GM19468 (cell line): ENCODE measurements around the gene EFNB2.

Experiments used
- ATAC-seq: cut with Tn5 transposase; IDR thresholded peaks from one replicate; pipeline ENCODE4 v1.9.1; 2021; ENCODE audit warnings: mild to moderate bottlenecking, moderate library complexity, moderate number of reproducible peaks; ENCODE audit not compliant: unreplicated experiment; ENCODE audit errors: extremely low read depth

The EFNB2 gene

GRCh38 chr13:106505732-106506131, 29.7 kb downstream of the EFNB2 start:
- ATAC-seq = no peak

- no peak for ATAC-seq
These were observed 30.2 kb downstream of the EFNB2 start for GRCh38 chr13:106505295-106505694.

GRCh38 chr13:106503730-106504453, 31.6 kb downstream of the EFNB2 start:
- ATAC-seq = no peak

- ATAC-seq = no peak
These were observed 32.2 kb downstream of the EFNB2 start for GRCh38 chr13:106503272-106503671.

DNA sequence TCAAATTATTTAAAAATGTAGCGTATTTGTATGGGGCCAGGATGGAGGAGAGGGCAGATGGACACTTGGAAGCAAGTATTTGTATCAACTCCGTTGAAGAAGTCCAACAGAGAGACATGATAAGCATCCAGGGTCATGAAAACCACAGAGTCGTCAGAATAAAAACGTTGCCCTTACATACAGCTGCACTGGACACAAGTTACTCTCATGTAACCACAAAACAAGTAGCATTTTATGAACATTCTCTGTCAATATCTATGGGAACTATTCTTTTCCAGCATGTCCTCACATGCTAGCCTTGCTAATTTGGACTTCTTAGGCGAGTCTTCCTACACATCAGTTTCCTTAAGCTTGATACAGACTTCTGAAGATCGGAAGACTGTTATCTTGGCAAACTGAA, 35.0 kb downstream of the EFNB2 start:
- ATAC-seq = no peak

DNA sequence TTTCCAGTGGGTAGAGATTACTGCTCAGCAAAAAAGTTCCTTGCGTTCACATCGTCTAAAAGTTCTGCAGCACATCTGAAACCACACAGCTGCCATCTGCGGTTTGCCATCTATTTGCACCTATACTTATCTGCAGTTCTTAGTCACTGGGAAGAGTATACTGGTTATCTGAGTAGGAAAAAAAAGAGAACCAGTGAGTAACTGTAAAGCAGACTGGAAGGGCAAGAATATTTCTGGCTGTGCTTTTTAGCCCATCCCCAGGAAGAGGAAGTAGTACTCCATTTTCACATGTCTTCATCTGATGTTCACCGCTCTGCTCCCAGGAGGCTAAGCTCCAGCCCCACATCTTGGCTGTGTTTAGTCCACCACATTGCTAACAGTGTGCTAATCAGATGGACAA, 35.6 kb downstream of the EFNB2 start:
- peak; percentile 42 for ATAC-seq

DNA sequence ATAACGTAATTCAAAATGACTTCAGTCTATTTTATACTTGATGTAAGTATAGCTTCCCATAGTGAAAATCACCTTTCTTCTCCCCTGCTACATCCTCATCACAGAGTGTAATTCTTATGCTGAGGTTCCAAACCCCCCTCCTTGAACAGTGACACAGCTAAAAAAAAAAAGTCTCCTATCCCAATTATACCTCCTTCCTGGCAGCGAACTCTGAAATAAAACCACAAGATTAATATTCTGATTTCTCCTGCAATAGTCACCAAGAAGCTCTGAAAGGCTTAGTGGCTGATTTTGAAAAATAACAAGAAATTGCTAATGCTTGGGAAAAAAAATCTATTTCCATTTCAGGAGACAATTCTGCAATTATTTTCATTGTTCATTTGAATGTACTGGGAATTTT, 36.3 kb downstream of the EFNB2 start:
- no peak for ATAC-seq

- ATAC-seq = no peak
These were observed 36.9 kb downstream of the EFNB2 start for GRCh38 chr13:106498571-106498970.

- no peak for ATAC-seq
These were observed 37.3 kb downstream of the EFNB2 start for GRCh38 chr13:106498158-106498557.

DNA sequence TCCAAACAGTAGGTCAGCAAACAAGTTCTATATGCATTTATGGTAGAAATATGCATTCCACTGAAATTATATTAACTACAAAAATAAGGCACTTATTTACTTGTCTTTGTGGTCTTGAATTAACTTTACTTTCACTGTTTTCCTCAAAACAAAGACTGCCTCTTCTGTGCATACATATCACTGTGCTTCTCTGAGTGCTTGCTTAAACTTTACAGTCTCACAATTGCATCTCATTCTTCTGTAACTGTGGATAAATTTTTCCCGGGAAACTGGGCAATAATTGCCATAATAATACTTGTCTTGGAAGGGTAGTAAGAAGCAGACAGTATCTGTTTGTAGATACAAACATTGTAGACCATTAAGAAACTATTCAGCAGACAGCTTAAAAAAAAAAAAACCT, 38.4 kb downstream of the EFNB2 start:
- ATAC-seq = no peak

DNA sequence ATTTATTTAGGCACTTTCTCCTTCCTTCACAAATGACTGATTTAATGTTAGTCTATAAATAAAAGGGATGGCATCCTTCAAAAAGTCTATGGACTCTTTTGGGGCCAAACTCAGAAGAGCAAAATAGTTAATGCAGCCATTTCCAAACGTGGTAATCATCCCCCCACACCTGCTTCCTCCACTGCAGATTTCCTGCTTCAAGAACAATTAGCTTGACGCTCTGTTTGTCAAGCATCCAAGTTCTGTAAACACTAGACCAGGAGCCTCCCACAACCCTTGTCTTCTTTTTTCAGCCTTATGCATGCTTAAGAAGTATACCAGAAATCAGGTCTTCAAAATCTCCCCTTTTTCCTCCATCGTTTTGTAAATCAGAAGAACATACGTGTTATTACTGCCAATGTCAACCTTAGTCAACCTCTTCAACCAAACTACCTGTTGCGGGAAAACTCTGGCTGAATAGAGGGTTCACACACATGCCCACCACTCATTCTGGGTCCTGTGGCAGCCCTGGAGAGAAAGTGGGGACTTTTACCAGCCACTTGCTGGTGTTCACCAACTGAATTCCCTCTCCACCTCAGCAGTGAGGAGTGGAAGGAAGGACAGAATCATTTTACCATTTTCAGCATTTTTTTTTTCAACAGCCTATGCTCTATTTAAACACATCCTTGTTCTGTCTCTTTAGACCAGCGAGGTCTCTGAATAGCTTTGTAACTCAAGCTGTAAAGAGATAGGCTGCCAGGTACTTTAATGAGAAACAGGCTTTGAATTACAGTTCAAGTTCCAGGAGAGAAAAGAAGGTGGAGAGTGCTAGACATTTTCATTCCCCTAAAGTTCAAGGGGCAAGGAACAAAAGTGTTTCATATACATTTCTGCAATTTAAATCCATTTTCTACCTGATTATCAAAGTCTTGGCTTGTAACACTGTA, 39.1 kb downstream of the EFNB2 start:
- no peak for ATAC-seq

DNA sequence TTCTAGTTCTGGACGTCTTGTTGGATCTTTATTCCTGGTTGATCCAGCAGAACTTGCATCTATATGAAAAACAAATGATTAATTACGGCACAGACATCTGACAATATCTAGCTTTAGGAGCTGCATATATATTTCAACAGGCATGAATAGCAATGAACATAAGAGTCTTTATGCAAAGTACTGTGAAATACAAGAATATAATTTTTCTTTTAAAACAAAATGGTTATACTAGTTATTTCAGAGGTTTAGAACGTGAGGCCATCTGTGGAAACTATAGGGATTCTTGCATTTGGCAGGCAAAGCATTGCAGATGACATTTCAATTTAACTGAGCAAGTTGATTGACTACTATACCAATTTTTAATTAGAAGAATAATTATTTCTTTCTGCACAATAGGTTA, 40.5 kb downstream of the EFNB2 start:
- no peak for ATAC-seq

GRCh38 chr13:106494506-106494905, 41.0 kb downstream of the EFNB2 start:
- ATAC-seq = no peak

DNA sequence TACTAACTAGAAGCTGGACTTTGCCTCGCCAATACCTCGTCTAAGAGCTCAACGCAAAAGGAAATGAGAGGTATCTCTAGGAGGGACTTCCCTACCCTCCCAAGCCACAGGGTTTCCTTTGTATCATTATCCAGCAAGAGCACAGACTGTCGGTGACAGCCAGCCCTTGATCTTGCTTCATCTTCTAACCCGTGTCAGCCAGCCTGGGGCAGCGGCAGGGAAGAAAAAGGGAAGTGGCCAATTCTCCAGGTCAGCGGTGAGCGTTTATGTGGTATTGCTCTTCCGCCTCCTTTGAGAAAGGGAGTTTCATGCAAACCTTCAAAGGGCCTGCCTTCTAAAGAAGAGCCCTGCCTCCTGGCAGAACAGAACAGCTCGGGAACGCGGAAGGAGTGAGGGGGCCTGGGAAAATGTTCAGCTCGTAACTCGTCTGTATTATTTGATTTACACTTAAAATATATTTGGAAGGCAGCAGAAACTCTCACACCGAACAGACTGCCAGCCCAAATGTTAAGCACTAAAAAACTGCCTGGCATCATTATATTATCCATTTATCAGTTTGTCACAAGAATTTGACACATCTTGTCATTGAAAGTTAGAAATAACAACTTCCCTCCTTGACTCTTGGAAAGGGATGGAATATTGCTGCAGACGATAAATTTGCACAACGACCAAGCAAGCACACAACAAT, 41.8 kb downstream of the EFNB2 start:
- peak; percentile 64 for ATAC-seq

DNA sequence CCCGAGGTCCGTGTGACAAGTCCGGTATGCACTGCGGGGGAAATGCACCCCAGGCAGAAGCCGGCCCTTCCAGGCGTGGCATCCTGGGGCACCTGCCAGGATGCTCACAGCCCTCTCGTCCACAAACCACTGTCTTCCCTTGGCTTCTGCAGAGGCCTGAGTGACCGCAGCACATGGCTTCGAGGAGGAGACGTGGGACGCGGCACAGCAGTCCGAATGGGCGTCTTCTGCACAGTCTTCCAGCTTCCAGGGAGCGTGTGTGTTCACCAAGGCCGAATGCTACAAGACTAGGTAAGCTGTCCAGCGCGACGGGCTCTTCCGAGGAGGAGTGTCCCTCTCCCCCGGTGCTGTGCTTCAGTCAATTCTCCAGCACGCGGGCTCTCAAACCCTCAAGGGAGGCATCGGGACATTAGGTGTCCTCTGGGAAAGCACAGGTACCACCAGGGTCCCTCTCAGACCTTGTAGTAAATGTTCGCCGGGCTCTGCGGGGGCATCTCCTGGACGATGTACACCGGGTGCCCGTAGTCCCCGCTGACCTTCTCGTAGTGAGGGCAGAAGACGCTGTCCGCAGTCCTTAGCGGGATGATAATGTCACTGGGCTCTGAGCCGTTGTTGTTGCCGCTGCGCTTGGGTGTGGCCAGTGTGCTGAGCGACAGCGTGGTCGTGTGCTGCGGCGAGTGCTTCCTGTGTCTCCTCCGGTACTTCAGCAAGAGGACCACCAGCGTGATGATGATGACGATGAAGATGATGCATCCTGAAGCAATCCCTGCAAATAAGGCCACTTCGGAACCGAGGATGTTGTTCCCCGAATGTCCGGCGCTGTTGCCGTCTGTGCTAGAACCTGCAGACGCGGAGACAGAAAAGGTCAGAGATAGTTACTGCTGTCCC, 42.6 kb downstream of the EFNB2 start:
- ATAC-seq = no peak

GRCh38 chr13:106491928-106492587, 43.4 kb downstream of the EFNB2 start:
- no peak for ATAC-seq

DNA sequence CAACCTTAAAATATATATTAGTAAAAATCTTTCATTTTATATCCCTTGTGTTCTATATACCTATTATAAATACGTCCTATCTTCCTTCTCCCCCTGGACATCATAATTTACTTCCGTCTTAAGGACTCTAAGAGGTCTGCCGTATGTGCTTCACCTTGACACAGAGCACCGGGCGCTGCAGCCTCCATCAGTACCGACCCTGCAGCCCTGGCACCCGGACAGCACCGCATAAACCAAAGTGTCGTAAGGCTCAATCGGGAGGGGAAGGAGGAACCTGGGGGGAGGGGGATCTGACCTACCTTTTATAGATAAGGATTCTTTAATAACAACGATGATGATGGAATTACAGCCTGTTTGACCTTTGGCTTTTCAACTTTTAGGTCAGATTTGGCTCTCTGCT, 44.0 kb downstream of the EFNB2 start:
- ATAC-seq = no peak

- no peak for ATAC-seq
These were observed 44.7 kb downstream of the EFNB2 start for GRCh38 chr13:106490569-106491321.
